HG03571 (cell line): ENCODE results near the gene FBXO17.

ENCODE experiments used
- ATAC-seq: cut with Tn5 transposase; IDR thresholded peaks from one replicate; pipeline ENCODE4 v1.9.1; 2021; ENCODE audit not compliant: unreplicated experiment

Gene FBXO17

GRCh38 chr19:38918526-38918925 is 57.0 kb downstream of the FBXO17 start:
- ATAC-seq: no peak

GRCh38 chr19:38917921-38918491 is 57.5 kb downstream of the FBXO17 start:
- no peak for ATAC-seq

- ATAC-seq: no peak
These were observed 58.0 kb downstream of the FBXO17 start for GRCh38 chr19:38917516-38917915.

GRCh38 chr19:38915329-38916321 is 59.9 kb downstream of the FBXO17 start:
- no peak for ATAC-seq

DNA sequence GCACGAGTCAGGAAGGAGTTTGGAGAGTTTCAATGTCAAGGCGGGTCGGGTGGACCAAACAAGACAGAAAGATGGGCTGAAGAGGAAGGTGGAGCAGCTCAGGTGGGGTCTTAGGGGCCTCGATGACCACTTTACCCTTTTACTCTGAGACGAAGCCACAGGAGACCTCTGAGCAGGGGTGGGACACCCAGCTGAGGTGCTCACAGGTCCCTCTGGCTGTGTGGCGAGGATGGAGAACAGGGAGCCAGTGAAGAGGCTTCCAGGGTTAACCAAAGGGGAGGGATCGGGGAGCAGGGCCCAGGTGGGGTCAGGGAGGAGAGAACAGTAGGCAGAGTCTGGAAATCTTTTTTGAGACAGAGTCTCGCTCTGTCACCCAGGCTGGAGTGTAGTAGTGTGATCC is 61.6 kb downstream of the FBXO17 start:
- ATAC-seq: no peak

GRCh38 chr19:38912600-38913514 is 62.7 kb downstream of the FBXO17 start:
- ATAC-seq: no peak

- ATAC-seq: no peak
These were observed 64.0 kb downstream of the FBXO17 start for GRCh38 chr19:38911388-38912001.

DNA sequence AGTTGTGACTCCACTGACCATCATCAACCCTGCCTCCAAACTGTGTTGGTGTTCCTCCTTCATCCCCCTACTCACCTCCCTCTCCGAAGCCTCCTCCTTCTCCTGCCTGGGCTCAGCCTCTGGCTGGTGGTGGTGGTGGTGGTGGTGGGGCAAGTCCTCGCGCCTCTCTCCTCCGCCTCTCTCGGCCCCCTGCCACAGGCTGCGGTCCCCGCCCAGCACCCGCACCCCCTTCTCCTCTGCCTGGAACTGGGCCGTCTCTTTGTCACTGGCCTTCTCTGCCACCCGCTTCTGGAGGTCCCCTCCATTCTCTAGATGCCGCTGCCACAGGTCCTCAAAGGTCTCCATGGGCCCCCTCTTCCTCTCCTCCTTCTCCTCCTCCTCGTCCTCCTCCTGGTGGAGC is 65.1 kb downstream of the FBXO17 start:
- no peak for ATAC-seq

- no peak for ATAC-seq
These were observed 66.6 kb downstream of the FBXO17 start for GRCh38 chr19:38908911-38909310.

GRCh38 chr19:38907670-38908069 is 67.9 kb downstream of the FBXO17 start:
- no peak for ATAC-seq

DNA sequence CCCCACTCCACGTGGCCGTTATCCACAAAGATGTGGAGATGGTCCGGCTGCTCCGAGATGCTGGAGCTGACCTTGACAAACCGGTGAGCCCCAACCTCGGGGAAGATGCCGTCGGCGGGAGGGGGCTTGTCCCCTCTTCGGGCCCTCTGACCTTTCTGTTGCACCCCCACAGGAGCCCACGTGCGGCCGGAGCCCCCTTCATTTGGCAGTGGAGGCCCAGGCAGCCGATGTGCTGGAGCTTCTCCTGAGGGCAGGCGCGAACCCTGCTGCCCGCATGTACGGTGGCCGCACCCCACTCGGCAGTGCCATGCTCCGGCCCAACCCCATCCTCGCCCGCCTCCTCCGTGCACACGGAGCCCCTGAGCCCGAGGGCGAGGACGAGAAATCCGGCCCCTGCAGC is 68.3 kb downstream of the FBXO17 start:
- ATAC-seq: no peak

- no peak for ATAC-seq
These were observed 69.9 kb downstream of the FBXO17 start for GRCh38 chr19:38905620-38906019.

DNA sequence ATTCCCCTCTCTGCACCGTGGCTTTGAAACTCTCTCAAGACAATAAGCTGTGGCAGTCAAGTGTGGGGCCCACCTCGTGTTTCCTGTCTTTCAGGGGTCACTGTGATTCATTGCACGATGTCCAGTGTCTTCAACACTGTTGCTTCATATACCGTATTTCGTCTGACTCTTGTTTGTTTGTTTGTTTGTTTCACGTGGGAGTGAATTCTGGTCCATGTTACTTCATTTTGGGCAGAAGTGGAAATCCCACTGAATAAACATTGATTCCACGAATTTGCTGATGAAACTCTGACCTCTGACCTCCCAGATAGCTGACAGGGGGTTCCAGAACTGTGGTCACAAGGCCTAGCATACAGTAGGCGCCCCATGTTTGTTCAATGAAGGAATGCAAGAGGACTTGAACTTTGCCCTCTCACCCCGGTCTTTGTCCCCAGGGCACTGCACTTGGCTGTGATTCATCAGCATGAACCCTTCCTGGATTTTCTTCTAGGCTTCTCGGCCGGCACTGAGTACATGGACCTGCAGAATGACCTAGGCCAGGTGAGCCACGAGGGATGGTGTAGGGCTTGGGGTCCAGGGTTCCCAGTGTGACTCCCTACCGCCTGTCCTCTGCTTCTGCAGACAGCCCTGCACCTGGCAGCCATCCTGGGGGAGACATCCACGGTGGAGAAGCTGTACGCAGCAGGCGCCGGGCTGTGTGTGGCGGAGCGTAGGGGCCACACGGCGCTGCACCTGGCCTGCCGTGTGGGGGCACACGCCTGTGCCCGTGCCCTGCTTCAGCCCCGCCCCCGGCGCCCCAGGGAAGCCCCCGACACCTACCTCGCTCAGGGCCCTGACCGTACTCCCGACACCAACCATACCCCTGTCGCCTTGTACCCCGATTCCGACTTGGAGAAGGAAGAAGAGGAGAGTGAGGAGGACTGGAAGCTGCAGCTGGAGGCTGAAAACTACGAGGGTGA is 70.7 kb downstream of the FBXO17 start:
- ATAC-seq: no peak

DNA sequence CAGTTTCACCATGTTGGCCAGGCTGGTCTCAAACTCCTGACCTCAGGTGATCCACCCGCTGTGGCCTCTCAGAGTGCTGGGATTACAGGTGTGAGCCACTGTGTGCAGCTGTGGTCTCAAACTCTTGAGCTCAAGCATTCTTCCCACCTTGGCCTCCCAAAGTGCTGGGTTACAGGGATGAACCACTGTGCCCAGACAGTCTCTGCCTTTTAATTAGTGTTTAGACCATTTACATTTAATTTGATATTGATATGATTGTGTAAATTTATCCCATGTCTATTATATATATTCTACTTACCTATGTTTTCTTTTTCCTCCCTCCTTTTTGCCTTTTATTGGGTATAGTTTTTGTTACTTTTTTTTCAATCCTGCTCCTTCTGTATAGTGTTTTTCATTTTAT is 73.9 kb downstream of the FBXO17 start:
- no peak for ATAC-seq

GRCh38 chr19:38900743-38901190 is 74.8 kb downstream of the FBXO17 start:
- ATAC-seq: no peak

GRCh38 chr19:38900202-38900629 is 75.3 kb downstream of the FBXO17 start:
- ATAC-seq: no peak

GRCh38 chr19:38899447-38900201 is 75.9 kb downstream of the FBXO17 start, which contains the start of the genes NFKBIB and SIRT2:
Gene NFKBIB (plus strand): TSS chr19:38899969. CDS start chr19:38900033, 64 bp downstream.
Gene SIRT2 (minus strand): TSS chr19:38899618. CDS start chr19:38899521, 97 bp downstream.
- peak; percentile 86 for ATAC-seq

GRCh38 chr19:38898788-38899446 is 76.6 kb downstream of the FBXO17 start:
- ATAC-seq: peak; percentile 2
